Ovary (tissue), 3 donors: Measurements from ENCODE around the gene TRRAP.

ENCODE experiments used
- CTCF ChIP-seq, 3 donors: fragments of 450-650 bp in 2 of 3; fragments of 200-600 bp in 1 of 3; IDR thresholded peaks; one replicate each; pipeline versions ENCODE4 v1.5.1 to v1.8.0; 2016 to 2022; ENCODE audit warnings: antibody characterized with exemption in 3 of 3, mild to moderate bottlenecking in 1 of 3
- EP300 ChIP-seq: sonication (generic); formaldehyde crosslinking; IDR thresholded peaks from one replicate; pipeline ENCODE4 v1.6.1; 2017; ENCODE audit warnings: antibody characterized with exemption
- POLR2A ChIP-seq: fragments of 450-650 bp; IDR thresholded peaks from one replicate; pipeline ENCODE4 v1.6.1; 2017; ENCODE audit warnings: antibody characterized with exemption, mild to moderate bottlenecking, moderate library complexity
- donor health status: DM: no; HTN: no; CAD: no.

- TF ChIP-seq POLR2A (no peak), CTCF (IDR thresholded peaks at IDR 0.05) (no peak), EP300 (no peak)
These were observed 14.7 kb upstream of the TRRAP start for GRCh38 chr7:98863601-98864000.
